Duodenal mucosa (tissue), 2 donors: ENCODE data around the gene MICB.

Experiments used
- H3K27ac ChIP-seq: one replicate; pipeline ENCODE4 v1.7.0; 2013; ENCODE audit warnings: low read depth, low read length
- H3K27me3 ChIP-seq, 2 donors: one replicate each; pipeline ENCODE4 v1.7.0; 2013; ENCODE audit warnings: low read length in 2 of 2, control low read depth in 1 of 2; ENCODE audit not compliant: insufficient read depth in 2 of 2, control insufficient read depth in 1 of 2
- H3K36me3 ChIP-seq, 2 donors: one replicate each; pipeline ENCODE4 v1.7.0; 2013; ENCODE audit warnings: low read length in 2 of 2, control low read depth in 1 of 2; ENCODE audit not compliant: insufficient read depth in 2 of 2, control insufficient read depth in 1 of 2
- H3K4me1 ChIP-seq, 2 donors: one replicate each; pipeline ENCODE4 v1.7.0; 2013; ENCODE audit warnings: low read length in 2 of 2, control low read depth in 1 of 2; ENCODE audit not compliant: insufficient read depth in 2 of 2, control insufficient read depth in 1 of 2
- H3K4me3 ChIP-seq, 2 donors: one replicate each; pipeline ENCODE4 v1.7.0; 2013; ENCODE audit warnings: low read length in 2 of 2, low read depth in 1 of 2
- H3K9ac ChIP-seq, 2 donors: one replicate each; pipeline ENCODE4 v1.7.0; 2013; ENCODE audit warnings: low read length in 2 of 2, low read depth in 1 of 2
- H3K9me3 ChIP-seq, 2 donors: one replicate each; pipeline ENCODE4 v1.7.0; 2013; ENCODE audit warnings: low read length in 2 of 2, control low read depth in 1 of 2; ENCODE audit not compliant: control insufficient read depth in 1 of 2

MICB gene

GRCh38 chr6:31473780-31474761 lies 23.9 kb upstream of the MICB start:
- H3K4me1 ChIP-seq: no peaks in the 10 kb centered on the region
- no peak overlapping the region for H3K4me3 ChIP-seq
- H3K9me3 ChIP-seq: no peaks in the 10 kb centered on the region
- no peak overlapping the region for H3K27ac ChIP-seq
- H3K9ac ChIP-seq: no peak overlapping the region
- H3K36me3 ChIP-seq: no peaks in the 10 kb centered on the region
- H3K27me3 ChIP-seq: no peaks in the 10 kb centered on the region

DNA sequence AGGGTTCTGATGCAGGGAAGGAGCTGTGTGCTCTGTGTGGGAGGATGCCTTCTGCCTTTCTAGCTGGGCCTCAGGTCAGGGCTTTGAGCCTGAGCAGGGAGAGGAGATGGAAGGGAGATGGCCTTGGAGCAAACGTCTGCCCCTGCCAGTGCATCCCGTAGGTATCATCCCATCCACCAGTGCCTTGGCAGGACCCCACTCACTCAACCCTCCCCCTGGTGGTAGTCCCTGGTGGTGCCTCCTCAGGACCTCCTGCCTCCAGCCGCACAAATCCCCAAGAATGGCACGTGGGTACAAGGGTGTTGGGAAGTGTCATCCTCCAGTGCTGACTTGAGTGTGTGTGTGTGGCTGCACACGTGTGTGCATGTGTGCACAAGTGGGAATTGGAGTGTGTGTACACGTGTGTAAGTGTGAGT lies 23.1 kb upstream of the MICB start:
- Histone ChIP-seq H3K27me3 (no peaks in the 10 kb centered on the region), H3K4me1 (no peaks in the 10 kb centered on the region), H3K9ac (no peak overlapping the region), H3K4me3 (no peak overlapping the region), H3K27ac (no peak overlapping the region), H3K9me3 (no peaks in the 10 kb centered on the region), H3K36me3 (no peaks in the 10 kb centered on the region)

DNA sequence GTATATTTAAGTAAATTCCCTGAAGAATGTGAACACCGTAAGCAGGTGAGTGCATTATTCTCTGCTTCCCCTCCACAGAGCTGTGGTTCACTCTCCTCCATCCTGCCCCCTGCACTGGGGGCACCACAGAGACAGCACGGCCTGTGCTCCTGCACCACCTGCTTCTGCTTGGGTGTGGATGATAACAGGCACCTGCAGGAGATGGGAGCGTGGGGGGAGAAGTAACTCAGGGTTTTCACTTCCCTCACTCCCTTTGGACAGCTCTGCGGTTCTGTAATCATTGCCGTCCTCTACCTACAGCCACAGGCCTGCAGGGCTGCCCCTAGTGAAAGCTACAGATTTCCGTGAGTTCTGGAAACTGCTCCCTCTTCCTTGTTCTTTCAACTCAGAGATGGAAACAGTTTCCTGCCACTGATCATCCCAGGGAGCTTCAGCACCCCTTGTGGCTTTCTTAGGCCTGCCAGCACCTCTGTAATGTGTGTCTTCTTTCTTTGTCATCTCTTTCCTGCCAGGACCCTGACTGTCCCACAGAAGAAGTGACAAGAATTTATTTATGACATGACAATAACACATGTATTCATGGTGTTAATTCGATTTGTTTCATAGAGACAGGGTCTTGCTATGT lies 21.3 kb upstream of the MICB start:
- no peaks in the 10 kb centered on the region for H3K9me3 ChIP-seq
- H3K36me3 ChIP-seq: no peaks in the 10 kb centered on the region
- no peaks in the 10 kb centered on the region for H3K4me1 ChIP-seq
- no peak overlapping the region for H3K9ac ChIP-seq
- H3K4me3 ChIP-seq: no peak overlapping the region
- no peaks in the 10 kb centered on the region for H3K27me3 ChIP-seq
- H3K27ac ChIP-seq: no peak overlapping the region

GRCh38 chr6:31477521-31477920 lies 20.4 kb upstream of the MICB start:
- Histone ChIP-seq H3K9me3 (no peaks in the 10 kb centered on the region), H3K27ac (no peak overlapping the region), H3K27me3 (no peaks in the 10 kb centered on the region), H3K4me3 (no peak overlapping the region), H3K4me1 (no peaks in the 10 kb centered on the region), H3K36me3 (no peaks in the 10 kb centered on the region), H3K9ac (no peak overlapping the region)

- Histone ChIP-seq H3K4me3 (no peak overlapping the region), H3K27me3 (no peaks in the 10 kb centered on the region), H3K9ac (no peak overlapping the region), H3K9me3 (no peaks in the 10 kb centered on the region), H3K36me3 (no peaks in the 10 kb centered on the region), H3K4me1 (no peaks in the 10 kb centered on the region), H3K27ac (no peak overlapping the region)
These were observed 19.6 kb upstream of the MICB start for GRCh38 chr6:31478186-31478950.

DNA sequence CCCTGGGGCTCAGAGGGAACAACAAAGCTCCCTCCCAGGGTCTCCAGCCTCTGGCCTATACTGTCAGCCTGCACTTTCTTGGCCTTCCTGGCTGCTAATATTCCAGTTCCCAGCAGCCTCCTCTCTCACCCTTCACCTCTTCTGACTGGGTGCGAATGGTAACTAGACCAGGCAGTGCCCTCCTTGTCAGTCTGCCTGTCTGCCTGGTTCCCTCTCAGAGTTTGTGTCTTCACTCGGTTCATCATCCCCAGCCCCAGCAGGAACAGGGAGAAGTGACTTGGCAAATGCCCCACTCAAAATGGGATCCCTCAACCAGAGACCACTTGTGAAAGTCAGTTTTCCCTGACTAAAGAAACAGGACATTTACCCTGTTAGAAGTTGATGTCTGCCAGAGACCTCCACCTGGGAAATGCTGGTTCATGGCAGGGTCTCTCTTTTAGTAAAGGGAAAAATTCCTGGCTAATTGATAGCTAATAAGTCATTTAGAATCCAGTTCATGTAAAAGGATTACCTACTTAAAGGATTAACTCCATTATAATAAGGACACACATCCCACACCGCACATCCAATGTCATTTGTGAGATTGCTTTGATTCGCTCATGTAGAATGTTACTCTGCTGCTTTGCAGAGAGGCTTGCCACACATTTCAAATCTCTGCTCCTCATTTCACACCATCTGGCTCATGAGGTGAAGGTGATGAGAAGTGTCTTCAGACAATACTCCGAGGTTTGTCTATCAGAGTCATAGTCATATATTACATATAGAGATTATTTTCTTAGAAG lies 18.6 kb upstream of the MICB start:
- Histone ChIP-seq H3K4me3 (no peak overlapping the region), H3K36me3 (no peaks in the 10 kb centered on the region), H3K27ac (no peak overlapping the region), H3K4me1 (no peaks in the 10 kb centered on the region), H3K9me3 (no peaks in the 10 kb centered on the region), H3K9ac (no peak overlapping the region), H3K27me3 (no peaks in the 10 kb centered on the region)

- no peaks in the 10 kb centered on the region for H3K4me1 ChIP-seq
- no peak overlapping the region for H3K9ac ChIP-seq
- no peaks in the 10 kb centered on the region for H3K27me3 ChIP-seq
- no peaks in the 10 kb centered on the region for H3K9me3 ChIP-seq
- no peak overlapping the region for H3K4me3 ChIP-seq
- H3K27ac ChIP-seq: no peak overlapping the region
- no peaks in the 10 kb centered on the region for H3K36me3 ChIP-seq
These were observed 17.9 kb upstream of the MICB start for GRCh38 chr6:31479933-31480535.

- no peak overlapping the region for H3K4me3 ChIP-seq
- no peaks in the 10 kb centered on the region for H3K4me1 ChIP-seq
- H3K9ac ChIP-seq: no peak overlapping the region
- H3K9me3 ChIP-seq: no peaks in the 10 kb centered on the region
- H3K27ac ChIP-seq: no peak overlapping the region
- no peaks in the 10 kb centered on the region for H3K36me3 ChIP-seq
- no peaks in the 10 kb centered on the region for H3K27me3 ChIP-seq
These were observed 17.4 kb upstream of the MICB start for GRCh38 chr6:31480574-31480973.

- no peaks in the 10 kb centered on the region for H3K9me3 ChIP-seq
- peaks cover 0 to 2% of the 10 kb centered on the region in 2 donors for H3K4me1 ChIP-seq
- no peak overlapping the region for H3K9ac ChIP-seq
- H3K27me3 ChIP-seq: no peaks in the 10 kb centered on the region
- no peaks in the 10 kb centered on the region for H3K36me3 ChIP-seq
- no peak overlapping the region for H3K27ac ChIP-seq
- H3K4me3 ChIP-seq: no peak overlapping the region
These were observed 14.6 kb upstream of the MICB start for GRCh38 chr6:31483392-31483791.
